Ishikawa (cell line): ENCODE data around the gene RABAC1.

Experiments used
- CEBPB ChIP-seq: IDR thresholded peaks from 2 replicates; pipeline ENCODE4 v1.6.1; 2012
- CREB1 ChIP-seq: IDR thresholded peaks from 2 replicates; pipeline ENCODE4 v1.6.1; 2012; ENCODE audit warnings: low read depth
- EP300 ChIP-seq: IDR thresholded peaks from 2 replicates; pipeline ENCODE4 v1.6.1; 2012; ENCODE audit warnings: borderline replicate concordance
- FOXM1 ChIP-seq: IDR thresholded peaks from 2 replicates; pipeline ENCODE4 v1.6.1; 2012; ENCODE audit warnings: low read depth, borderline replicate concordance
- TAF1 ChIP-seq: IDR thresholded peaks from 2 replicates; pipeline ENCODE4 v1.6.1; 2012; ENCODE audit warnings: low read depth, mild to moderate bottlenecking
- TF ChIP-seq, protein P1 (sequence below): IDR thresholded peaks from 2 replicates; pipeline ENCODE4 v1.6.1; 2012

DNA sequence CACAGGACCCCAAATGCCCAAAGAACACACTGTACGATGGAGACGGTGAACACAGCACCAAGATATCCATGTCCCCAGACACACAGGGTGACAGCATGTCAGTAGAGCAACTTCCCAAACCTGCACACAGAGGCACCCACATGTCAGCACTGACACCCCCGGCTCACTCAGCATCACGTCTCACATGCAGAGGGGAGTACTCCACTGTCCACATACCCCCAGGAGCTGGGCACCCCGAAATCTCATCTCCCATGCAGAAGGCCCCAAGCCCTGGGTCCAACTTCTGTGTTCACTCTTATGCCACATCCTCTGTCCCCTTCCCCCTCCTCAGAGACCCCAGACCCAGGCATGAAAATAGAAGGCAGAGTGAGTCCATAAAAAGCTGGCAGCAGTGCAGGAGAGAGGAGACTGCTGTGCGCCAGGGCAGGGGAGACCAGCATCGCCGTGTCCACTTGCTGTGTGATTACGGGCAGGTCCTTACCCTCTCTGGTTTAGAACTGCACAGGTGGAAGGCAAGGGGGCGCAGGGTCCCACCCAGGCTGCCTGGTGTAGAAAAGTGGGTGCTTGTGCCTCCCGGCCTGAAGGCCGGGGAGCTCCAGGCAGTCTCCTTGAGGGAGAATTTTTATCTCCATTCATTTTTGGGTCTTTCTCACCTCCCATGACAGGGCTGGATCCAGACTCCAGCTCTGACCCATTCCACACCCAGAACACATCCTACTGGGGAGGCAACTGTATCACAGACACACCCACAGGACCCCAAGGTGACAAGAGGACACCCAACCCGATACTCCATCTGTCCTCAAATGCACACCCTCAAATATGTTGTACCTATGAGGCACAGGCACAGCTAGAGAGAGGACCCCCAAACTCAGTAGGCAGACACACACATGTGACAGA, 47.9 kb downstream of the RABAC1 start:
- TF ChIP-seq, protein P1, sequence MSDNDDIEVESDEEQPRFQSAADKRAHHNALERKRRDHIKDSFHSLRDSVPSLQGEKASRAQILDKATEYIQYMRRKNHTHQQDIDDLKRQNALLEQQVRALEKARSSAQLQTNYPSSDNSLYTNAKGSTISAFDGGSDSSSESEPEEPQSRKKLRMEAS, result no peak
- TF ChIP-seq EP300 (no peak), FOXM1 (no peak), CEBPB (no peak), TAF1 (no peak), CREB1 (no peak)
